Ureter (tissue), 1 donor: Measurements from ENCODE around the gene ITSN1. TPM values are rescaled to one million over a fixed set of nuclear protein-coding genes. Genes with fewer than 3 reads are reported as not detected.
"Not testable (repeated sequence)": the region's sequence is repeated elsewhere in the genome, so short reads cannot be mapped to it uniquely, and the experiment has no call there.

Experiments used
- DNase-seq: peaks from one replicate; pipeline ENCODE4 v3.0.0-alpha.2; 2020; ENCODE audit warnings: low spot score
- total RNA-seq: library from RNA; stranded (reverse); gene quantifications from one replicate; pipeline ENCODE4 v1.2.4, GENCODE V29; 2023
- donor health status: DM: yes; HTN: yes; CAD: no.

The ITSN1 gene
- total RNA-seq, 1 donor from 2014 or later, result 52.5 TPM

- not testable (repeated sequence) for DNase-seq
Observed at GRCh38 chr21:33926248-33926647, 283.9 kb downstream of the ITSN1 start.

GRCh38 chr21:33931052-33931798, 288.9 kb downstream of the ITSN1 start:
- peak; percentile 32 for DNase-seq

- peak; percentile 41 for DNase-seq
Observed at GRCh38 chr21:33931799-33932390, 289.6 kb downstream of the ITSN1 start.

GRCh38 chr21:33932731-33933130, 290.4 kb downstream of the ITSN1 start:
- DNase-seq, result peak; percentile 10

GRCh38 chr21:33936301-33937038, 294.2 kb downstream of the ITSN1 start:
- no peak for DNase-seq

- DNase-seq, result no peak
Observed at GRCh38 chr21:33937146-33937545, 294.8 kb downstream of the ITSN1 start.

GRCh38 chr21:33937931-33938339, 295.6 kb downstream of the ITSN1 start:
- peak; percentile 33 for DNase-seq

GRCh38 chr21:33938381-33938780, 296.1 kb downstream of the ITSN1 start:
- DNase-seq, result no peak

GRCh38 chr21:33939226-33939625, 296.9 kb downstream of the ITSN1 start:
- no peak for DNase-seq

- DNase-seq, result peak; percentile 19
Observed at GRCh38 chr21:33940164-33940880, 298.0 kb downstream of the ITSN1 start.

- DNase-seq, result peak; percentile 34
Observed at GRCh38 chr21:33940881-33941245, 298.6 kb downstream of the ITSN1 start.

GRCh38 chr21:33942426-33942825, 300.1 kb downstream of the ITSN1 start:
- DNase-seq, result no peak

GRCh38 chr21:33943293-33943692, 301.0 kb downstream of the ITSN1 start:
- DNase-seq, result no peak

GRCh38 chr21:33944185-33944763, 302.0 kb downstream of the ITSN1 start:
- DNase-seq, result no peak

GRCh38 chr21:33945652-33946270, 303.5 kb downstream of the ITSN1 start:
- DNase-seq, result no peak

GRCh38 chr21:33947451-33948095, 305.3 kb downstream of the ITSN1 start:
- DNase-seq, result peak; percentile 84

- peak; percentile 64 for DNase-seq
Observed at GRCh38 chr21:33948096-33948950, 306.0 kb downstream of the ITSN1 start.

GRCh38 chr21:33948951-33949444, 306.7 kb downstream of the ITSN1 start:
- DNase-seq, result peak; percentile 40
